Sigmoid colon (tissue), 4 donors: ENCODE data around the gene C6orf120.

ENCODE experiments used
- POLR2A ChIP-seq, 2 donors: fragments of 450-650 bp; IDR thresholded peaks; one replicate each; pipeline ENCODE4 v1.6.1; 2016; ENCODE audit warnings: antibody characterized with exemption in 2 of 2, mild to moderate bottlenecking in 2 of 2, moderate library complexity in 2 of 2
- POLR2AphosphoS5 ChIP-seq, 4 donors: sonication (generic); formaldehyde crosslinking; IDR thresholded peaks; one replicate each; pipeline ENCODE4 v1.6.1; 2017; ENCODE audit warnings: antibody characterized with exemption in 4 of 4
- TF ChIP-seq, protein P1 (sequence below), 4 experiments: fragments of 450-650 bp in 3 of 4; fragments of 200-600 bp in 1 of 4; IDR thresholded peaks; one replicate each; pipeline ENCODE4 v1.5.1; 2016 to 2019; ENCODE audit warnings: antibody characterized with exemption in 4 of 4, mild to moderate bottlenecking in 3 of 4, moderate library complexity in 2 of 4

DNA sequence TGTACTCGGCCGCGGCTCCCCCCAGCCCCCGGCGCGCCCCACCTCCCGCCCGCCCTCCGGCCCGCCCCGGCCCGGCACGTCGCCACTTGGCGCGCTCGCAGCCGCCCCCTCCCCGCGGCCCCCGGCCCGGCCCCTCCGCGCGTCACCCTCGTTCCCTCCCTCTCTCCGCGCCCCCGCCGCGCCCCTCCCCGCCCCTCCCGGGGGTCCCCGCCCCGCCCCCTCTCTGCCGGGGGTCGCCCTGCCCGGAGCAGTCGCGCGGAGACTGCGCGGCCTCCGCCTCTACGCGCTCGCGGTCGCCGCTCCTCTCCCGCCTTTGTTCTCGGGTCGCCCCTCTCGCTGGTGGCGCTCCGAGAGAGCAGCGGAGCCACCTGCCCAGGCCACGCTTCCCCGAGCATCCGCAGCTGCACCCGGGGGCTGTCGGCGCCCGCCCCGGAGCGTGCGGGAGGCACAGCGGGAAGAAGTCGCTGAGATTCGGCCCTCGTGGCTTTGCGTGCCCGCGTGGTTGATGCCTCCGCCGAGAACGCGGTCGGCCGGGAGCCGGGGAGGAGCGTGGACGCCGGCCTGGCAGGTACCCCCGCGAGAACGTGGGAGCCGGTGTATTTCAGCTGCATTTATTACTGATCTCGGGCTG lies 22.7 kb downstream of the C6orf120 start, which contains the start of gene PHF10:
- TF ChIP-seq POLR2AphosphoS5 (IDR thresholded peaks at IDR 0.05) (no peak), POLR2A (IDR thresholded peaks at IDR 0.05) (no peak)
- TF ChIP-seq, protein P1, sequence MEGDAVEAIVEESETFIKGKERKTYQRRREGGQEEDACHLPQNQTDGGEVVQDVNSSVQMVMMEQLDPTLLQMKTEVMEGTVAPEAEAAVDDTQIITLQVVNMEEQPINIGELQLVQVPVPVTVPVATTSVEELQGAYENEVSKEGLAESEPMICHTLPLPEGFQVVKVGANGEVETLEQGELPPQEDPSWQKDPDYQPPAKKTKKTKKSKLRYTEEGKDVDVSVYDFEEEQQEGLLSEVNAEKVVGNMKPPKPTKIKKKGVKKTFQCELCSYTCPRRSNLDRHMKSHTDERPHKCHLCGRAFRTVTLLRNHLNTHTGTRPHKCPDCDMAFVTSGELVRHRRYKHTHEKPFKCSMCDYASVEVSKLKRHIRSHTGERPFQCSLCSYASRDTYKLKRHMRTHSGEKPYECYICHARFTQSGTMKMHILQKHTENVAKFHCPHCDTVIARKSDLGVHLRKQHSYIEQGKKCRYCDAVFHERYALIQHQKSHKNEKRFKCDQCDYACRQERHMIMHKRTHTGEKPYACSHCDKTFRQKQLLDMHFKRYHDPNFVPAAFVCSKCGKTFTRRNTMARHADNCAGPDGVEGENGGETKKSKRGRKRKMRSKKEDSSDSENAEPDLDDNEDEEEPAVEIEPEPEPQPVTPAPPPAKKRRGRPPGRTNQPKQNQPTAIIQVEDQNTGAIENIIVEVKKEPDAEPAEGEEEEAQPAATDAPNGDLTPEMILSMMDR (IDR thresholded peaks at IDR 0.05) = no peak
